Activated naive CD4-positive, alpha-beta T cell (primary cell): ENCODE data around the gene POLN.

Experiments
- DNase-seq, 4 experiments: peaks; one replicate each; lab custom pipeline; 2025; lab: John Stamatoyannopoulos, UW

Gene POLN

DNA sequence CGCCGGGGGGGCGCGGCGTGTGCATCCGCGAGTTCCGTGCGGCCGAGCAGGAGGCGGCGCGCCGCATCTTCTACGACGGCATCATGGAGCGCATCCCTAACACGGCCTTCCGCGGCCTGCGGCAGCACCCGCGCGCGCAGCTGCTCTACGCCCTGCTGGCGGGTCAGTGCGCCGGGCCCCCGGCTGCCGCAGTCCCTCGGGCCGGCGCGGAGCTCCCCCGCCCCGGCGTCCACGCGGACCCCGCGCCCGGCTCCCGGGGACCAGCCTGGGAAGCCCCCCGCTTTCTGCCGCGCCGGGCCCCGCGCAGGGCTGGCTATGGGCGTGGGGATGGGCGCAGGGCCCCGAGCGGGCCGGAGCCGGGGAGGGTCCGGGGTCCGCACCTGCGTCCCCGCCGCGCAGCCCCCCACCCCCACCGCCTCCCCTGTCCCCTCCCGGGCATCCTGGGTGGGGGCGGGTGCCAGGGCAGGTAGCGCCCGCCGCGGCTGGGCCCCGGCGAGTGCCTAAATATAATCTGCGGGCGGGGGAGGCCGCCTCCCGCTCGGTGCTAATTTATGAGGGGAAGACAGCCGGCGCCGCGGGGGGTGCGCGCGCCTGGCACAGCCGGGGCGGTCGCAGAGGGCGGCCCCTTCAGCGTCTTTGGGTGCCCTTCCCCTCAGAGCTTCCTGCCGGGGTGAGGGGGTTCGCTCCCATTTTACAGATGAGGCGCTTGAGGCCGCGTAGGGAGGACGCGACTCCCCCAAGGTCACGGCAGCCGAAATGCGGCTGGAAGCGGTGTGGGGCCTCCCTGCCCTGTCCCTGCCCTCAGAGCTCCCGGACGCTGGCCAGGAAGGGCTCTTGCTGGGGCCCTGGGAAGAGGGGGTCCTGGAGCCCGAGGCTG, 182.0 kb downstream of the POLN start:
- no peak for DNase-seq

DNA sequence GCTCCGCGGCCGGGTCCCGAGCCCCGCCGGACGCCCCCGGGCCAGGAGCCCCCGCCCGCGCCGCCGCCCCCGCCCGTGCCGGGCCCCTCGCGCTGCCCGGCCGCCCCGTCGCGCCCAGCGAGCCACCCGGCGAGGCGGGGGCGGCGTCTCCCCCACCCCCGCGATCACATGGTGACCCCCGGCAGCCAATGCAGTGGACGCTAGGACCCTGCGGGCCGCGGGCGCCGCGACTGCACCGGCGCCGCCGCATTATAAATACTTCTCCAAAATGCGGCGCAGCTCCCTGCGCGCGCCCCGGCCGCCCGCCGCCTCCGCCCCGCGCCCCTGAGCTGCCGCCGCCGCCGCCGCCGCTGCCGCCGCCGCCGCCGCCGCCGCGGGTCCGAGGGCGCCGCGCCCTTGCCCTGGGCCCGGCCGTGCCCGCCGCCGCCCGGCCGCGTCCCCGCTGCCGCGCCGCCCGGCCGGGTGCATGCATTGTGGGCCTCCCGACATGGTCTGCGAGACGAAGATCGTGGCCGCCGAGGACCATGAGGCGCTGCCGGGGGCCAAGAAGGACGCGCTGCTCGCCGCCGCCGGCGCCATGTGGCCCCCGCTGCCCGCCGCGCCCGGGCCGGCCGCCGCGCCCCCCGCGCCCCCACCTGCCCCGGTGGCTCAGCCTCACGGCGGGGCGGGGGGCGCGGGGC, 182.7 kb downstream of the POLN start, which contains the start of gene NAT8L:
NAT8L (plus strand) TSS at position 282 of the 680 bp plus-strand sequence; CDS start at position 467, 185 bp downstream.
- no peak for DNase-seq

DNA sequence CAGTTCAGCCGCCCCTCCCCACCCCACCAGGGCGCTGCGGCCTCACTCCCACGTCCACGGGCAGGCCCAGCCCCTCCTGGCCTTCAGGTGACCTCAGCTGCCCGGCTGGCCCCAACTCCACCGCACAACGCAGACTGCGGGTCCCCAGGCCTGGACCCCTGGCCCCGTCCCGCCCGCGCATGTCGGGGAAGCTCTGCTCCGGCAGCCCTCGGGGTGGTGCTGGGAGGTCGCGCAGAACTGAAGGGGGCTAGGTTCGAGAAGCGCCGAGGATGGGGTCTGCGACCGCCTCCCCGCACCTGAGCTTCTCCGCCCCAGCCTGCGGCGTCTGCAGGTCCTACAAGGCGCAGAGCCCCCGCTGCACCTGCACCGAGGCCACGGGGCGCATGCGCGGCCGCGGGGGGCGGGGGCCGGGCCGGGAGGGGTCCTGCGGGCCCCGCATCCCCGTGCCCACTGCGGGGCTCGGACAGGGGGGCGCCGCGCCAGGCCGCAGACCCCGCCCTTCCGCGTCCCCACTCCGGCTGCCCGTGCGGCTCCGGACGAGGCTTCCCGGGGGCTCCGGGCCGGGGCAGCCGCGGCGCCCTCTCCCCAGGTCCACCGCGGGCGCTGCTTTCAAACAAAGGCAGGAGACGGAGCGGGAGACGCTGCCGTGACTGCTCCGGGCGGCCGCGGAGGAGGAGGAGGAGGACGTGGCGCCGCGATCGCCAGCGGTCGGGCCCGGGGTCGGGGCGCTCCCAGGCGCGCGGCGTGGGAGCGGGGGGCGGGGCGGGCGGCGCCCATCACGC, 183.5 kb downstream of the POLN start:
- DNase-seq, result no peak

- DNase-seq, result no peak
Measured at GRCh38 chr4:2057382-2058065, 184.4 kb downstream of the POLN start.

DNA sequence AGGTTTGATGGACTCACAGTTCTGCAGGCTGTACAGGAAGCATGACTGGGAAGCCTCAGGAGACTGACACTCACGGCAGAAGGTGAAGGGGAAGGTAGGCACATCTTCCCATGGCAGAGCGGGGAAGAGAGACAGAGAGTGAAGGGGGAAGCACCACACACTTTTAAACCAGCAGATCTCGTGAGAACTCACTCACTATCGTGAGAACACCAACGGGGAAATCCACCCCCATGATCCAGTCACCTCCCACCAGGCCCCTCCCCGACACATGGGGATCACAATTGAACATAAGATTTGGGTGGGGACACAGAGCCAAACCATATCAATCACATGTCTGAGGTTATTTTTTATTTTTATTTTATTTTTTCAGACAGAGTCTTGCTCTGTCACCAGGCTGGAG, 187.7 kb downstream of the POLN start:
- DNase-seq, result no peak

GRCh38 chr4:2051086-2051485, 190.8 kb downstream of the POLN start:
- DNase-seq, result no peak

DNA sequence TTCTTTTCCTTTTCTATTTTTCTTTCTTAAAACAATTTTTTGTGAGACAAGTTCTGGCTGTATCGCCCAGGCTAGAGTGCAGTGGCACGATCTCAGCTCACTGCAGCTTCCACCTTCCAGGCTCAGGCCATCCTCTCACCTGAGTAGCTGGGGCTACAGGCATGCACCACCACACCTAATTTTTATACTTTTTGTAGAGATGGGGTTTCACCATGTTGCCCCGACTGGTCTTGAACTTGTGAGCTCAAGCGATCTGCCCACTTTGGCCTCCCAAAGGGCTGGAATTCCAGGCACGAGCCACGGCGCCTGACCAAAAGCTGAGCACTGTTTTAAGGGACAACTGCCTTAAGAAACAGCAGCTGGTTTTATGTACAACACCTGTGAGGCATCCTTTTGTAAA, 192.1 kb downstream of the POLN start:
- no peak for DNase-seq

- DNase-seq, result no peak
Measured at GRCh38 chr4:2049381-2049780, 192.5 kb downstream of the POLN start.

- DNase-seq, result no peak
Measured at GRCh38 chr4:2048831-2049230, 193.1 kb downstream of the POLN start.

DNA sequence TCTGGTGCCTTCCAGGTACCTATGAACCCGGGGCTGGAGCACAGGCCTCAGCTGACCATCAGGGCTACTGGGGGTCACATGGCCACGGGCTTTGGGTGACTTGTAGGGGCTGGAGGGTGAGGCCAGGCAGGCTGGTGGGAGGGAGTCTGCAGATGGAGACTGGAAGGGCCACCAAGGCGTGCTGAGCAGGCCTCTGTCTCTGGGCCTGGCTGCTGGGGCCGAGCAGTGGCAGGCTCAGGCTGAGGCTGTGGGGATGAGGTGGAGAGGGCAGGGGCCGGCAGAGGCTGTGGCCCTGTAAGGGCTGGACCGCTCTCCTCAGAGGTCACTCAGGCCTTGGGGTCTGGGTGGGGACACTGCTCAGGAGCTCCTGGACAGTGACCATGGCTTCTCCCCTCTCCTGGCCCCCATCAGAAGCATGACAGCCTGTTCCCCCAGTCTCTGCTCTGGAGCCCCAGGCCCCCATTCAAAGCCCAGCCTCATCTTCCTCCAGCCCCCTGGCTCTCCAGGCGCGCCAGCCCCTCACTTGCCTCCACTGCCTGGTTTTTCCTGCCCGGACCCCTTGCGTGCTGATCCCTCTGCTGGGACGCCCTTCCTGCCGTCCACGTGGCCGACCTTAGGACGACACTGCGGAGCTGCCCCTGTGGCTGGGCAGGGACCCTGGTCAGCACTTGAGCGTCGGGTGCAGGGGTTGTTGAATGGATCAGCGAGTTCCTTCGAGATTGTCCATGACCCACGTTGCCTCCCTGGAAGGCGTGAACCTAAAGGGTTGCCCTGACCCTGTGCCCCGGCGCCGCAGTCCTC, 193.9 kb downstream of the POLN start:
- no peak for DNase-seq

- no peak for DNase-seq
Measured at GRCh38 chr4:2047031-2047660, 194.8 kb downstream of the POLN start.

- DNase-seq, result no peak
Measured at GRCh38 chr4:2046031-2046961, 195.6 kb downstream of the POLN start.

- no peak for DNase-seq
Measured at GRCh38 chr4:2045518-2045951, 196.4 kb downstream of the POLN start.

GRCh38 chr4:2044542-2045517, 197.1 kb downstream of the POLN start:
- DNase-seq, result no peak

DNA sequence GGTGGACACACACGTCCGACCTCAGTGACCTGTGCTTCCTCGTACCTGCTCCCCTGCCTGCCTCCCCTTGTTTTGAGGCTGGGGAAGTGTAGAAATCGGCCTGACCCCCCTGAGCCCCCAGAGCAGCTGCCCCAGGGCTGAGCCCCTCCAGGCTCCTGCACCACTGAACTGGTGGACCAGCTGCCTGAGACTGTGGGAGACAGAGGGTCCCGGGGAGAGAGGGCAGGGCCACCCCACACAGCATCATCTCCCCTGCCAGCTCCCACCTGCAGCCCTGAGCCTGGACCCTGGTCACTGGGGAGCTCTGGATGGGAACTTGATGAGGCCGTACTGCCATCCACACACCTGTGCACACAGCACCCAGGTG, 197.8 kb downstream of the POLN start:
- no peak for DNase-seq

DNA sequence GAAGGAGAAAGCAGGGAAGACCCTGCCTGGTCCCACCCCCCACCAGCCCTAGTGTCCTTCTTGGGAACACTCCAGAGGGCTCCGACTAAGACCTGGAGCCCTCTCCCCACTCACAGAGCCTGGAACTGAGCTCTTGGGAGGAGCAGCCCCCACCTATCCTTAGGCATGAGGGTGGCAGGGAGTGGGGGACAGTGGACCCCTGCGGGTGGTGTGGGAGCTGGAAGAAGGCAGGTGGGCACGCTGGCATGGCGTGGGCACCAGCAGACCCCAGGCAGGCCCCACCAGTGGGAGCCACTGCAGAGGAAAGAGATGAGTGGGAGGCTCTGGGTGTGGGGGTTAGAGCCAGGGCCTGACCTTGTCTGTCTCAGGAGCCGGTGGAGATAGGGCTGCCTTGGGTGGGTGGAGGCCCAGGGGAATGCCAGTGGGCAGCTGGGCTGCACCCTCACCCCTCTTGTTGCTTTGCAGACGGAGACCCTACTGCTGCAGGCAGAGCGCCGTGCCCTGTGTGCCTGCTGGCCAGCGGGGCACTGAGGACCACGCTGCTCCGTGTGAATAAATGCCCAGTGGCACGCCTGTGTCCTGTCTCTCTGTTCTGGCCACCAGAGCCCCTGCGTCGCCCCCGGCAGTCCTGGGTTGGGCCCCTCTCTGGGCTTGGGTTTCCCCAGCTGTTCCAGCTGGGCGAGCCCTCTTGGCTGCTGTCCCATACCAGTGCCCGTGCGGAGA, 198.4 kb downstream of the POLN start:
- no peak for DNase-seq

GRCh38 chr4:2042947-2043395, 198.9 kb downstream of the POLN start:
- no peak for DNase-seq
